SK-N-SH (cell line): ENCODE results near the gene NDUFAF8. TPM values are rescaled to one million over a fixed set of nuclear protein-coding genes. Genes with fewer than 3 reads are reported as not detected.

Experiments used
- CTCF ChIA-PET: fragments of 300-600, 350-600 bp; formaldehyde crosslinking; extraction: SDS; loops from one replicate; lab custom pipeline; 2021; lab: Yijun Ruan, JAX
- POLR2A ChIA-PET: fragments of 350-600 bp; sonication (Branson Sonifier 250); formaldehyde crosslinking; extraction: SDS; loops from one replicate; lab custom pipeline; 2020; ENCODE audit warnings: antibody characterized with exemption, inconsistent platforms; lab: Yijun Ruan, JAX
- DNase-seq: peaks from one replicate; pipeline ENCODE4 v3.0.0; 2012
- H2AFZ ChIP-seq: fragments of 200-600 bp; sonication (generic); 2 replicates; pipeline ENCODE4 v1.8.1; 2016; ENCODE audit warnings: antibody characterized with exemption, mild to moderate bottlenecking, low read depth
- H3F3A ChIP-seq: fragments of 200-600 bp; sonication (generic); replicated peaks from 2 replicates; pipeline ENCODE3; 2016; ENCODE audit warnings: antibody characterized with exemption, mild to moderate bottlenecking; ENCODE audit not compliant: insufficient read depth
- H3K27ac ChIP-seq, 2 experiments: fragments of 200-500 bp in 1 of 2; fragments of 200-600 bp in 1 of 2; sonication (Bioruptor generic) in 1 of 2; sonication (generic), shearing (Covaris generic) in 1 of 2; 2 replicates each; pipeline versions ENCODE4 v1.5.1 to v1.6.1; 2014 to 2016; ENCODE audit warnings: low read depth in 2 of 2, inconsistent platforms in 1 of 2, low read length in 1 of 2, mild to moderate bottlenecking in 1 of 2, mixed read lengths in 1 of 2
- H3K27me3 ChIP-seq: fragments of 200-600 bp; sonication (generic), shearing (Covaris generic); 2 replicates; pipeline ENCODE4 v1.6.1; 2016; ENCODE audit warnings: mixed run types; ENCODE audit not compliant: insufficient read depth
- H3K36me3 ChIP-seq, 2 experiments: fragments of 200-500 bp in 1 of 2; fragments of 200-600 bp in 1 of 2; sonication (Bioruptor generic) in 1 of 2; sonication (generic) in 1 of 2; replicated peaks in 1 of 2; 2 replicates each; pipeline versions ENCODE3 to v1.5.1; 2014 to 2016; ENCODE audit warnings: low read length in 1 of 2, mild to moderate bottlenecking in 1 of 2; ENCODE audit not compliant: insufficient read depth in 2 of 2, control insufficient read depth in 1 of 2
- H3K4me1 ChIP-seq, 2 experiments: fragments of 200-500 bp in 1 of 2; fragments of 200-600 bp in 1 of 2; sonication (Bioruptor generic) in 1 of 2; sonication (generic), shearing (Covaris generic) in 1 of 2; 2 replicates each; pipeline versions ENCODE4 v1.5.1 to v1.6.1; 2014 to 2016; ENCODE audit warnings: low read depth in 1 of 2, low read length in 1 of 2, mixed run types in 1 of 2; ENCODE audit not compliant: insufficient read depth in 2 of 2, control insufficient read depth in 1 of 2
- H3K4me2 ChIP-seq: fragments of 200-600 bp; sonication (generic), shearing (Covaris generic); 2 replicates; pipeline ENCODE4 v1.6.1; 2017; ENCODE audit warnings: mixed run types
- H3K4me3 ChIP-seq, 2 experiments: fragments of 200-500 bp in 1 of 2; fragments of 200-600 bp in 1 of 2; sonication (Bioruptor generic) in 1 of 2; sonication (generic), shearing (Covaris generic) in 1 of 2; 2 replicates each; pipeline versions ENCODE4 v1.5.1 to v1.8.1; 2014 to 2016; ENCODE audit warnings: low read depth in 2 of 2, inconsistent platforms in 1 of 2, low read length in 1 of 2, mild to moderate bottlenecking in 1 of 2, mixed read lengths in 1 of 2, moderate library complexity in 1 of 2
- H3K79me2 ChIP-seq: fragments of 200-600 bp; sonication (generic); 2 replicates; pipeline ENCODE4 v1.8.1; 2017; ENCODE audit warnings: mild to moderate bottlenecking; ENCODE audit not compliant: insufficient read depth
- H3K9ac ChIP-seq: fragments of 200-600 bp; sonication (generic); 2 replicates; pipeline ENCODE4 v1.6.1; 2017; ENCODE audit warnings: mixed run types
- H3K9me2 ChIP-seq: fragments of 200-600 bp; sonication (generic); 2 replicates; pipeline ENCODE4 v1.6.1; 2017; ENCODE audit warnings: mixed run types
- H3K9me3 ChIP-seq: fragments of 200-600 bp; sonication (generic); 2 replicates; pipeline ENCODE4 v1.6.1; 2017; ENCODE audit warnings: mixed run types, mild to moderate bottlenecking, moderate library complexity
- H4K20me1 ChIP-seq: fragments of 200-600 bp; sonication (generic); 2 replicates; pipeline ENCODE4 v1.6.1; 2017; ENCODE audit warnings: mild to moderate bottlenecking, mixed run types; ENCODE audit not compliant: insufficient read depth
- ELF1 ChIP-seq: IDR thresholded peaks from 2 replicates; pipeline ENCODE4 v1.4.0; 2012
- EZH2phosphoT487 ChIP-seq: fragments of 200-600 bp; sonication (generic); IDR thresholded peaks from 2 replicates; pipeline ENCODE4 v1.6.1; 2017; ENCODE audit warnings: low read depth, mixed run types, mild to moderate bottlenecking, antibody characterized with exemption, moderate library complexity, borderline replicate concordance
- FOSL2 ChIP-seq: IDR thresholded peaks from 2 replicates; pipeline ENCODE4 v1.4.0; 2012; ENCODE audit warnings: low read depth, mild to moderate bottlenecking, moderate library complexity, borderline replicate concordance
- FOXJ3 ChIP-seq: sonication (generic); formaldehyde crosslinking; IDR thresholded peaks from 2 replicates; pipeline ENCODE4 v1.5.1; 2020; ENCODE audit warnings: mild to moderate bottlenecking, missing genetic modification reagents
- GABPA ChIP-seq: IDR thresholded peaks from 2 replicates; pipeline ENCODE4 v1.4.0; 2012; ENCODE audit warnings: low read depth, mild to moderate bottlenecking
- JUND ChIP-seq: IDR thresholded peaks from 2 replicates; pipeline ENCODE4 v1.4.0; 2012
- MEF2A ChIP-seq: IDR thresholded peaks from 2 replicates; pipeline ENCODE4 v1.4.0; 2012; ENCODE audit warnings: low read depth, borderline replicate concordance
- NRF1 ChIP-seq: IDR thresholded peaks from 2 replicates; pipeline ENCODE4 v1.6.1; 2012; ENCODE audit warnings: low read depth, mild to moderate bottlenecking, low read length
- SIN3A ChIP-seq: IDR thresholded peaks from 2 replicates; pipeline ENCODE4 v1.6.1; 2012; ENCODE audit warnings: low read depth, mild to moderate bottlenecking, low read length, moderate library complexity, borderline replicate concordance
- YY1 ChIP-seq: IDR thresholded peaks from 2 replicates; pipeline ENCODE4 v1.4.0; 2012; ENCODE audit warnings: low read depth, mild to moderate bottlenecking
- WGBS: methylation state at CpG from one replicate; pipeline ENCODE4 v1.1.6; 2017; ENCODE audit warnings: low lambda C conversion rate; 5-methylcytosine and 5-hydroxymethylcytosine counted together
- polyA plus RNA-seq, 3 experiments: library from polyadenylated mRNA; depleted of rRNA; stranded (reverse); fragments of >200 nt; gene quantifications; 2 replicates each; pipeline ENCODE4 v1.2.3, GENCODE V29; 2012
- TF ChIP-seq, protein P1 (sequence below): IDR thresholded peaks from 2 replicates; pipeline ENCODE4 v1.4.0; 2012; ENCODE audit warnings: low read depth, borderline replicate concordance
- TF ChIP-seq, protein P2 (sequence below): fragments of 200-600 bp; sonication (generic); IDR thresholded peaks from 2 replicates; pipeline ENCODE4 v1.6.1; 2017; ENCODE audit warnings: antibody characterized with exemption, mild to moderate bottlenecking, moderate library complexity
- TF ChIP-seq, protein P3 (sequence below): IDR thresholded peaks from 2 replicates; pipeline ENCODE4 v1.4.0; 2012; ENCODE audit warnings: low read depth

The NDUFAF8 gene
- polyA plus RNA-seq, 1 of the 3 experiments (the other 2 are of a cell fraction) = 229 TPM

DNA sequence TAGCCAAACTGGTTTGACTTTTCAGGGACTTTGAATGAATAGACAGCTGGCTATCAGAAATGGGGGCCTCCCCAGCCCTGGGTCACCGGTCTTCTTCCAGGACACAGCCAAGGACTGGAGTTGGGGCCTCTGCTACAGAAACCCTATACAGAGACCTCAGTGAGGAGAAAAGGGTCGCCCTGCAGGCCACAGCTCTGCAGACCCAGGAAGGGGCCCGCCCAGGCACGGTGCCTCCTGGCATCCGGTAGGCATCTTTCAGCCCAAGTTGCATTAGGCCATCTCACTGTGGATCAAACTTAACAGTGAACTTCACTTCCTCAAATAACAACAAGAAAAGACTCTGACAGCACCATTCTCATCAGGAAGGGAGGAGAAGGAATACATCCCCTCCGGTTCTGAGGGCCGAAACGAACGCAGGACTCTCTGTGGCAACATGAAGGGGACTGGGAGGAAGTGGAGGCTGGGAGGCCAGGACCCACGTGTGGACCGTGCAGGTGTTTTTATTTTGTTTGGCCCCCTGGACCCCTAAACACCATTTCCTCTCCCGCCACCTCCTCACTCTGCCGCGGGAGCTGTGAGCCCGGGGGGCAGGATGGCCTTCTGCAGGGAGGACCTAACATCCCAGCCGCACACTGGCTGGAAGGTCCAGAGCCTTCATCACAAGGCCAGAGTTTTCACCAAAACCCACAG is 48.8 kb downstream of the NDUFAF8 start (continued):
- no peak for TF ChIP-seq ELF1

DNA sequence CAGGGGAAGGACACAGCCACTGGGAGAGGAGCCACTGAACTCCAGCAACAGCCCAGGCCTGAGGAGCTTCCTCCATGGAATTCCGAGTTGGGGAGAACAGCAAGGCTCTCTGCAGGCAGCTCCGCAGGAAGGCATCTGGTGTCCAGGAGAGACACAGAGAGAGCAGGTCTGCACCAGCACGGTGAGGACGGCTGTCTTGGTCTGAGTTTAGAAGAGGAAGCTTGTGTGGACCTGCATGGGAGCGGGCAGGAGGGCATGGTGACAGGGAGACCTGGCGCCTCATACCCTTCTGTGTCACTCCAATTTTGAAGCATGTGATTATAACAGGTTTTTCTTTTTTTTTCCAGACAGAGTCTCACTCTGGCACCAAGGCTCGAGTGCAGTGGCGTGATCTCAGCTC is 49.6 kb downstream of the NDUFAF8 start:
- TF ChIP-seq, protein P1, sequence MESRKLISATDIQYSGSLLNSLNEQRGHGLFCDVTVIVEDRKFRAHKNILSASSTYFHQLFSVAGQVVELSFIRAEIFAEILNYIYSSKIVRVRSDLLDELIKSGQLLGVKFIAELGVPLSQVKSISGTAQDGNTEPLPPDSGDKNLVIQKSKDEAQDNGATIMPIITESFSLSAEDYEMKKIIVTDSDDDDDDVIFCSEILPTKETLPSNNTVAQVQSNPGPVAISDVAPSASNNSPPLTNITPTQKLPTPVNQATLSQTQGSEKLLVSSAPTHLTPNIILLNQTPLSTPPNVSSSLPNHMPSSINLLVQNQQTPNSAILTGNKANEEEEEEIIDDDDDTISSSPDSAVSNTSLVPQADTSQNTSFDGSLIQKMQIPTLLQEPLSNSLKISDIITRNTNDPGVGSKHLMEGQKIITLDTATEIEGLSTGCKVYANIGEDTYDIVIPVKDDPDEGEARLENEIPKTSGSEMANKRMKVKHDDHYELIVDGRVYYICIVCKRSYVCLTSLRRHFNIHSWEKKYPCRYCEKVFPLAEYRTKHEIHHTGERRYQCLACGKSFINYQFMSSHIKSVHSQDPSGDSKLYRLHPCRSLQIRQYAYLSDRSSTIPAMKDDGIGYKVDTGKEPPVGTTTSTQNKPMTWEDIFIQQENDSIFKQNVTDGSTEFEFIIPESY = no peak
- TF ChIP-seq, protein P2, sequence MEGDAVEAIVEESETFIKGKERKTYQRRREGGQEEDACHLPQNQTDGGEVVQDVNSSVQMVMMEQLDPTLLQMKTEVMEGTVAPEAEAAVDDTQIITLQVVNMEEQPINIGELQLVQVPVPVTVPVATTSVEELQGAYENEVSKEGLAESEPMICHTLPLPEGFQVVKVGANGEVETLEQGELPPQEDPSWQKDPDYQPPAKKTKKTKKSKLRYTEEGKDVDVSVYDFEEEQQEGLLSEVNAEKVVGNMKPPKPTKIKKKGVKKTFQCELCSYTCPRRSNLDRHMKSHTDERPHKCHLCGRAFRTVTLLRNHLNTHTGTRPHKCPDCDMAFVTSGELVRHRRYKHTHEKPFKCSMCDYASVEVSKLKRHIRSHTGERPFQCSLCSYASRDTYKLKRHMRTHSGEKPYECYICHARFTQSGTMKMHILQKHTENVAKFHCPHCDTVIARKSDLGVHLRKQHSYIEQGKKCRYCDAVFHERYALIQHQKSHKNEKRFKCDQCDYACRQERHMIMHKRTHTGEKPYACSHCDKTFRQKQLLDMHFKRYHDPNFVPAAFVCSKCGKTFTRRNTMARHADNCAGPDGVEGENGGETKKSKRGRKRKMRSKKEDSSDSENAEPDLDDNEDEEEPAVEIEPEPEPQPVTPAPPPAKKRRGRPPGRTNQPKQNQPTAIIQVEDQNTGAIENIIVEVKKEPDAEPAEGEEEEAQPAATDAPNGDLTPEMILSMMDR = no peak
- TF ChIP-seq YY1 (no peak), EZH2phosphoT487 (no peak), GABPA (no peak)
- POLR2A ChIA-PET = no interaction called here
- Histone ChIP-seq H3K27ac (no peak overlapping the region), H4K20me1 (peaks cover 63% of the 10 kb centered on the region), H3K4me3 (no peak overlapping the region), H3K4me2 (no peak overlapping the region), H3K9ac (no peak overlapping the region), H3K27me3 (no peaks in the 10 kb centered on the region), H3K9me2 (no peaks in the 10 kb centered on the region), H3K4me1 (peaks cover 0 to 14% of the 10 kb centered on the region in 2 experiments; a peak in 1 of 4 replicates), H3K36me3 (peaks cover 24 to 36% of the 10 kb centered on the region in 2 experiments), H2AFZ (no peak overlapping the region), H3F3A (peaks cover 4% of the 10 kb centered on the region), H3K9me3 (no peaks in the 10 kb centered on the region), H3K79me2 (peaks cover 89% of the 10 kb centered on the region)
- CTCF ChIA-PET = interaction anchor here (0.6 to 5.8 kb wide), 6 partner anchors 10 to 195 kb away, joined by 3 to 55 read pairs (median 4); no protein-coding TSS in a partner anchor
- WGBS = 96% methylated on average over 8 of the region's 8 CpGs
- DNase-seq = no peak

DNA sequence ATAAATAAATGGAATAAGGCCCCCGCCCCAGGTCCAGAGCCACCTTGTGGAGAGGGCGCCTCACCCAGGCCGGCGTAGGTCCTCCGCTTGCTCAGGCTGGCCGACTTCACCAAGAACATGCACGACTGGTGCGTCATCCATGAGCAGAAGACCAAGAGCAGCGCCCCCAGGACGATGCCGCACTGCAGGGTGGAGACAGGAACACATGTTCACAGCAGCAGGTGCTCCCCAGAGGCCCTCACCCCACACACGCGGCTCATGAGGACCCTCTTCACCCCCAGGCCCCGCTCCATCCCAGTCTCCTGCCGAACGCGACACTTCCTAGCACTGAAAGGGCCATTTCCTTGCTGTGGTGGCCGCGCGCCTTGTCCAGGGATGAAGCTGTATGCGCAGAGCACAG is 50.5 kb downstream of the NDUFAF8 start:
- H3K27me3 ChIP-seq = no peaks in the 10 kb centered on the region
- peaks cover 4% of the 10 kb centered on the region for H3F3A ChIP-seq
- H4K20me1 ChIP-seq = peaks cover 61% of the 10 kb centered on the region
- H3K9ac ChIP-seq = no peak overlapping the region
- no peaks in the 10 kb centered on the region for H3K9me3 ChIP-seq
- no peak overlapping the region for H2AFZ ChIP-seq
- H3K36me3 ChIP-seq = peaks cover 21 to 33% of the 10 kb centered on the region in 2 experiments
- 95% methylated on average over 21 of the region's 21 CpGs for WGBS
- peaks cover 0 to 21% of the 10 kb centered on the region in 2 experiments; a peak in 1 of 4 replicates for H3K4me1 ChIP-seq
- CTCF ChIA-PET = interaction anchor here (1.2 to 5.8 kb wide), 6 partner anchors 10 to 194 kb away, joined by 3 to 58 read pairs (median 47); no protein-coding TSS in a partner anchor
- peaks cover 99% of the 10 kb centered on the region for H3K79me2 ChIP-seq
- no peaks in the 10 kb centered on the region for H3K9me2 ChIP-seq
- no peak for DNase-seq
- TF ChIP-seq, protein P2 = no peak
- TF ChIP-seq JUND = no peak
- TF ChIP-seq, protein P3, sequence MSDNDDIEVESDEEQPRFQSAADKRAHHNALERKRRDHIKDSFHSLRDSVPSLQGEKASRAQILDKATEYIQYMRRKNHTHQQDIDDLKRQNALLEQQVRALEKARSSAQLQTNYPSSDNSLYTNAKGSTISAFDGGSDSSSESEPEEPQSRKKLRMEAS = no peak
- no peak for TF ChIP-seq FOSL2
- TF ChIP-seq EZH2phosphoT487 = no peak
- no peak for TF ChIP-seq MEF2A
- TF ChIP-seq FOXJ3 (CRISPR knock-in tag) = no peak
- no peak for TF ChIP-seq NRF1
- no peak for TF ChIP-seq SIN3A
- TF ChIP-seq, all 33 proteins: peak for 0
- POLR2A ChIA-PET = no interaction called here
- H3K4me2 ChIP-seq = no peak overlapping the region
- no peak overlapping the region for H3K27ac ChIP-seq
- no peak overlapping the region for H3K4me3 ChIP-seq
